ENCODE measurements around the gene NLK. TPM values are rescaled to one million over a fixed set of nuclear protein-coding genes. Genes with fewer than 3 reads are reported as not detected.

Gene NLK
- total RNA-seq, 1 donor from 2014 or later: 30.6 TPM

GRCh38 chr17:28049071-28049470, 6.6 kb downstream of the NLK start:
- Mint-ChIP-seq H3K36me3 (ENCODE audit: low read depth, unreplicated experiment) (no peaks in the 10 kb centered on the region), H3K4me3 (ENCODE audit: unreplicated experiment) (no peak overlapping the region)
- FAIRE-seq: no peak

DNA sequence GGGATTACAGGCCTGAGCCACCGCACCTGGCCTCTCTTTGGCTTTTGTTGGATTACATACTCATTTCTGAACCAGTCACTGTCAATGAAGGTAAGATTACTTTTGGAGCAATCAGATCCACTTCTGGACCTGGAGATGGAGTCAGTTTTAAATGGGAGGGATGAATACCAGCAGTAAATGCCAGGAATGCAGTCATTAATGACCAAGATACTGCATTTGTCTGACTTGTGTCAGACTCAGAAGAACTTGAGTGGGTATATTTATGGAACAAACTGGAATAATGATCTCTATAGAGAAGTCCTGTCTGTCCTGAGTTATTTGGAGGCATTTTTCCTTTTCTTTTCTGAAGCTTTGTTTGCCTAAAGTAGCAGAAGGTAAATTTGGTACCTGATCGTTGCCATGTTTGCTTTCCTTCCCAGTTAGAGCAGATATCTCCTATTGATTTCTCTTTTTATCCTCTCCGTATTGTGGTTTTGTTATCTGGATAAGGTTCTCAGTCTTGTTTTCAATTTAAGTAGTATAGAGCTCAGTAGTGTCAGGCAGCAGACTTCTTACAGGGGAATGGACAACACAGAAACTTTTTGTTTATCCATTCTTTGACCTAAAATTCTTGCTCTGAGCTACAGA, 10.7 kb downstream of the NLK start:
- Mint-ChIP-seq H3K9me3 (ENCODE audit: unreplicated experiment) (no peaks in the 10 kb centered on the region), H3K36me3 (ENCODE audit: low read depth, unreplicated experiment) (no peaks in the 10 kb centered on the region), H3K4me3 (ENCODE audit: unreplicated experiment) (peak overlapping the region; percentile 4), H3K4me1 (ENCODE audit: low read depth, unreplicated experiment) (peaks cover 24% of the 10 kb centered on the region), H3K27ac (ENCODE audit: unreplicated experiment) (peak overlapping the region; percentile 1), H3K27me3 (ENCODE audit: low read depth, unreplicated experiment) (no peaks in the 10 kb centered on the region)
- no peaks in the 10 kb centered on the region for H3K4me1 ChIP-seq (ENCODE audit: insufficient read depth, low read length)
- peaks cover 98% of the 10 kb centered on the region for H3K79me2 ChIP-seq (ENCODE audit: insufficient read depth, low read length)
- no peak for FAIRE-seq
- no peaks in the 10 kb centered on the region for H3K36me3 ChIP-seq (ENCODE audit: insufficient read depth, low read length)
- H3K4me2 ChIP-seq (ENCODE audit: low read length): no peak overlapping the region
- no peak overlapping the region for H3K9ac ChIP-seq (ENCODE audit: low read length)
- H4K20me1 ChIP-seq (ENCODE audit: insufficient read depth, low read length): peaks cover 92% of the 10 kb centered on the region
- no peak overlapping the region for H2AFZ ChIP-seq (ENCODE audit: low read depth, low read length)
- no peak overlapping the region for H3K27ac ChIP-seq (ENCODE audit: low read depth, low read length)
- no peak overlapping the region for H3K4me3 ChIP-seq (ENCODE audit: insufficient read depth, low read depth, low read length)
- no peaks in the 10 kb centered on the region for H3K9me3 ChIP-seq (ENCODE audit: insufficient read depth, low read depth, low read length)
- DNase-seq (ENCODE audit: low read depth): peak; percentile 39
- no peak for TF ChIP-seq CTCF (IDR thresholded peaks at IDR 0.05; ENCODE audit: insufficient read depth, low read depth, low read length)
- H3K27me3 ChIP-seq (ENCODE audit: insufficient read depth, low read length): no peaks in the 10 kb centered on the region

More at GRCh38 chr17:28049071-28049470, 6.6 kb downstream of the NLK start:
- no peak for DNase-seq (ENCODE audit: low read depth)
- H3K4me1 Mint-ChIP-seq (ENCODE audit: low read depth, unreplicated experiment): peaks cover 33% of the 10 kb centered on the region
- H2AFZ ChIP-seq (ENCODE audit: low read depth, low read length): no peak overlapping the region
- no peaks in the 10 kb centered on the region for H3K27me3 Mint-ChIP-seq (ENCODE audit: low read depth, unreplicated experiment)
- H3K79me2 ChIP-seq (ENCODE audit: insufficient read depth, low read length): peaks cover 100% of the 10 kb centered on the region
- peaks cover 93% of the 10 kb centered on the region for H4K20me1 ChIP-seq (ENCODE audit: insufficient read depth, low read length)
- H3K9ac ChIP-seq (ENCODE audit: low read length): no peak overlapping the region
- no peak overlapping the region for H3K4me3 ChIP-seq (ENCODE audit: insufficient read depth, low read depth, low read length)
- no peak overlapping the region for H3K27ac ChIP-seq (ENCODE audit: low read depth, low read length)
- H3K4me1 ChIP-seq (ENCODE audit: insufficient read depth, low read length): peaks cover 11% of the 10 kb centered on the region
- no peaks in the 10 kb centered on the region for H3K9me3 ChIP-seq (ENCODE audit: insufficient read depth, low read depth, low read length)
- TF ChIP-seq CTCF (IDR thresholded peaks at IDR 0.05; ENCODE audit: insufficient read depth, low read depth, low read length) (no peak), EZH2 (IDR thresholded peaks at IDR 0.05; ENCODE audit: insufficient read depth, low read length) (no peak)
- H3K9me3 Mint-ChIP-seq (ENCODE audit: unreplicated experiment): no peaks in the 10 kb centered on the region
- H3K27ac Mint-ChIP-seq (ENCODE audit: unreplicated experiment): no peak overlapping the region
- no peaks in the 10 kb centered on the region for H3K27me3 ChIP-seq (ENCODE audit: insufficient read depth, low read length)
- H3K4me2 ChIP-seq (ENCODE audit: low read length): no peak overlapping the region
- H3K36me3 ChIP-seq (ENCODE audit: insufficient read depth, low read length): no peaks in the 10 kb centered on the region

- Histone ChIP-seq H4K20me1 (ENCODE audit: insufficient read depth, low read length) (peaks cover 92% of the 10 kb centered on the region), H3K9ac (ENCODE audit: low read length) (no peak overlapping the region), H3K79me2 (ENCODE audit: insufficient read depth, low read length) (peaks cover 98% of the 10 kb centered on the region), H2AFZ (ENCODE audit: low read depth, low read length) (no peak overlapping the region), H3K27ac (ENCODE audit: low read depth, low read length) (no peak overlapping the region), H3K27me3 (ENCODE audit: insufficient read depth, low read length) (no peaks in the 10 kb centered on the region), H3K4me3 (ENCODE audit: insufficient read depth, low read depth, low read length) (no peak overlapping the region), H3K36me3 (ENCODE audit: insufficient read depth, low read length) (no peaks in the 10 kb centered on the region), H3K4me1 (ENCODE audit: insufficient read depth, low read length) (no peaks in the 10 kb centered on the region), H3K4me2 (ENCODE audit: low read length) (no peak overlapping the region), H3K9me3 (ENCODE audit: insufficient read depth, low read depth, low read length) (no peaks in the 10 kb centered on the region)
- H3K36me3 Mint-ChIP-seq (ENCODE audit: low read depth, unreplicated experiment): peaks cover 3% of the 10 kb centered on the region
- no peak for TF ChIP-seq EZH2 (IDR thresholded peaks at IDR 0.05; ENCODE audit: insufficient read depth, low read length)
- TF ChIP-seq CTCF (IDR thresholded peaks at IDR 0.05; ENCODE audit: insufficient read depth, low read depth, low read length): no peak
- peaks cover 24% of the 10 kb centered on the region for H3K4me1 Mint-ChIP-seq (ENCODE audit: low read depth, unreplicated experiment)
- FAIRE-seq (no peak), DNase-seq (ENCODE audit: low read depth) (no peak)
- no peak overlapping the region for H3K4me3 Mint-ChIP-seq (ENCODE audit: unreplicated experiment)
- no peaks in the 10 kb centered on the region for H3K27me3 Mint-ChIP-seq (ENCODE audit: low read depth, unreplicated experiment)
- H3K27ac Mint-ChIP-seq (ENCODE audit: unreplicated experiment): no peak overlapping the region
- H3K9me3 Mint-ChIP-seq (ENCODE audit: unreplicated experiment): no peaks in the 10 kb centered on the region
These were observed 11.2 kb downstream of the NLK start for GRCh38 chr17:28053725-28054124.

All from astrocyte (in vitro differentiated cells and primary cell).